Ishikawa (cell line): ENCODE results near the gene CCHCR1.

Source experiments
- CEBPB ChIP-seq: IDR thresholded peaks from 2 replicates; pipeline ENCODE4 v1.6.1; 2012
- EP300 ChIP-seq: IDR thresholded peaks from 2 replicates; pipeline ENCODE4 v1.6.1; 2012; ENCODE audit warnings: borderline replicate concordance
- FOXM1 ChIP-seq: IDR thresholded peaks from 2 replicates; pipeline ENCODE4 v1.6.1; 2012; ENCODE audit warnings: low read depth, borderline replicate concordance
- RAD21 ChIP-seq: IDR thresholded peaks from 2 replicates; pipeline ENCODE4 v1.6.1; 2012; ENCODE audit warnings: low read depth
- TAF1 ChIP-seq: IDR thresholded peaks from 2 replicates; pipeline ENCODE4 v1.6.1; 2012; ENCODE audit warnings: low read depth, mild to moderate bottlenecking
- TF ChIP-seq, protein P1 (sequence below): IDR thresholded peaks from 2 replicates; pipeline ENCODE4 v1.6.1; 2012
- TF ChIP-seq, protein P2 (sequence below): IDR thresholded peaks from 2 replicates; pipeline ENCODE4 v1.6.1; 2012

DNA sequence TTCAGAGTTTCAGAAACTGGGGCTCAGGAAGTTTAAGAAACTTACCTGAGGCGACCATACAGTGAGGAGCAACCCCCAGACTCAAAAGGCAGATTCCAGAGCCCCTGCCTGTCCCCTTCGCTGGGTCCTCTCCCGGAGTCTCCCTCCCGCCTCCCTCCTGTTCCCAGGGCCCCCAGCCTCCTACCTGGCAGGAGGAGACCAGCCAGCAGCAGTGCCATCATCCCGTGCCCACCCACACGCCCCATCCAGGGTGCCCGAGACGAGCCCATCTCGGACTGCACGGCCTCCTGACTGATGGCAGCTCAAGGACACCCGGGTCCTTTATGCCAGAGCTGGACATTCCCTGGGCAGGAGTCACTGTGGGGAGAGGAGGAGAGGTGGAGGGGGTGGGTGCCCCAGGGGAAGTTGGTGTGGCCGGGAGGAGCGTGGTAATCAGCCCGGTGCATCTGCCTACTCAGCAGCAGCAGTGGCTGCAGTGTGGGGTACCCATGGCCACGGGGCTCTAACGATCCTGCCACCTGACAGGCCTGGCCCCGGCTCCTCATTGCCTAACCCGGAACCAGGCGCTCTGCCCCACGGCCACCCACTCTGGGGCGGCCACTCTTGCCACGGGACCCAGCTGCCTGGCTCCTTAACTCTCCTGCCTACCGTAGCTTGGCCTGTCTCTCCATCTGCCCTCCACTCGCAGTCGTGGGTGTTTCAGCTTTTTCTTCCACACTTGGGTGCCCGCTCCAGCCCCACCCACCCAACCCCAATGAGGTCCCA is 37.3 kb downstream of the CCHCR1 start, which contains the start of gene CDSN:
- no peak for TF ChIP-seq TAF1
- TF ChIP-seq, protein P1, sequence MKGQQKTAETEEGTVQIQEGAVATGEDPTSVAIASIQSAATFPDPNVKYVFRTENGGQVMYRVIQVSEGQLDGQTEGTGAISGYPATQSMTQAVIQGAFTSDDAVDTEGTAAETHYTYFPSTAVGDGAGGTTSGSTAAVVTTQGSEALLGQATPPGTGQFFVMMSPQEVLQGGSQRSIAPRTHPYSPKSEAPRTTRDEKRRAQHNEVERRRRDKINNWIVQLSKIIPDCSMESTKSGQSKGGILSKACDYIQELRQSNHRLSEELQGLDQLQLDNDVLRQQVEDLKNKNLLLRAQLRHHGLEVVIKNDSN: no peak
- TF ChIP-seq CEBPB: no peak
- no peak for TF ChIP-seq FOXM1
- TF ChIP-seq RAD21: no peak
- TF ChIP-seq EP300: no peak
- TF ChIP-seq, protein P2, sequence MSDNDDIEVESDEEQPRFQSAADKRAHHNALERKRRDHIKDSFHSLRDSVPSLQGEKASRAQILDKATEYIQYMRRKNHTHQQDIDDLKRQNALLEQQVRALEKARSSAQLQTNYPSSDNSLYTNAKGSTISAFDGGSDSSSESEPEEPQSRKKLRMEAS: no peak
